Measurements from ENCODE around the gene TESMIN.
A peak's percentile ranks its signal among the peaks of the same experiment; 100 is the strongest.

TESMIN gene

GRCh38 chr11:68751331-68751856 lies at the start of gene TESMIN:
Gene TESMIN (minus strand): TSS chr11:68751520. CDS start chr11:68750660, 860 bp downstream.
- H3K9me3 ChIP-seq (ENCODE audit: low read depth, low read length) = no peaks in the 10 kb centered on the region
- H3K4me3 ChIP-seq = peak within 1 kb of the TSS; percentile 79
- H3K36me3 ChIP-seq (ENCODE audit: insufficient read depth, low read length) = peaks cover 4% of the 10 kb centered on the region; the same call in 1 of the 2 replicates
- peak; percentile 16 for DNase-seq (ENCODE audit: low read depth, low spot score)
- peak; percentile 45; the same call in 1 of the 2 replicates for TF ChIP-seq POLR2AphosphoS5 (IDR thresholded peaks at IDR 0.05; ENCODE audit: borderline replicate concordance, low read depth, low read length)
- TF ChIP-seq FOXP2 (optimal IDR thresholded peaks at IDR 0.05; ENCODE audit: control extremely low read depth, extremely low read length, insufficient read depth) = peak; percentile 72
- TF ChIP-seq EZH2 (IDR thresholded peaks at IDR 0.05) = no peak
- H3K27ac ChIP-seq = no peak within 1 kb of the TSS
- no peak within 1 kb of the TSS for H3K9ac ChIP-seq (ENCODE audit: insufficient read length)

GRCh38 chr11:68798221-68798813 lies 47.0 kb upstream of the TESMIN start:
- Histone ChIP-seq H3K27ac (no peak overlapping the region), H3K4me3 (no peak overlapping the region), H3K9ac (ENCODE audit: insufficient read length) (no peak overlapping the region), H3K9me3 (ENCODE audit: low read depth, low read length) (no peaks in the 10 kb centered on the region), H3K36me3 (ENCODE audit: insufficient read depth, low read length) (peaks cover 67% of the 10 kb centered on the region)
- TF ChIP-seq FOXP2 (optimal IDR thresholded peaks at IDR 0.05; ENCODE audit: control extremely low read depth, extremely low read length, insufficient read depth) = no peak
- no peak for TF ChIP-seq POLR2AphosphoS5 (IDR thresholded peaks at IDR 0.05; ENCODE audit: borderline replicate concordance, low read depth, low read length)
- TF ChIP-seq EZH2 (IDR thresholded peaks at IDR 0.05) = no peak
- DNase-seq (ENCODE audit: low read depth, low spot score) = no peak

GRCh38 chr11:68796801-68797200 lies 45.5 kb upstream of the TESMIN start:
- Histone ChIP-seq H3K9ac (ENCODE audit: insufficient read length) (no peak overlapping the region), H3K9me3 (ENCODE audit: low read depth, low read length) (no peaks in the 10 kb centered on the region), H3K36me3 (ENCODE audit: insufficient read depth, low read length) (peaks cover 75% of the 10 kb centered on the region), H3K4me3 (no peak overlapping the region), H3K27ac (peak overlapping the region; percentile 48)
- no peak for DNase-seq (ENCODE audit: low read depth, low spot score)
- TF ChIP-seq EZH2 (IDR thresholded peaks at IDR 0.05) = no peak
- TF ChIP-seq FOXP2 (optimal IDR thresholded peaks at IDR 0.05; ENCODE audit: control extremely low read depth, extremely low read length, insufficient read depth) = no peak
- TF ChIP-seq POLR2AphosphoS5 (IDR thresholded peaks at IDR 0.05; ENCODE audit: borderline replicate concordance, low read depth, low read length) = no peak

GRCh38 chr11:68792400-68792966 lies 41.2 kb upstream of the TESMIN start:
- Histone ChIP-seq H3K4me3 (no peak overlapping the region), H3K9me3 (ENCODE audit: low read depth, low read length) (no peaks in the 10 kb centered on the region), H3K36me3 (ENCODE audit: insufficient read depth, low read length) (peaks cover 55% of the 10 kb centered on the region), H3K27ac (no peak overlapping the region), H3K9ac (ENCODE audit: insufficient read length) (no peak overlapping the region)
- TF ChIP-seq POLR2AphosphoS5 (IDR thresholded peaks at IDR 0.05; ENCODE audit: borderline replicate concordance, low read depth, low read length) (no peak), EZH2 (IDR thresholded peaks at IDR 0.05) (no peak), FOXP2 (optimal IDR thresholded peaks at IDR 0.05; ENCODE audit: control extremely low read depth, extremely low read length, insufficient read depth) (no peak)
- no peak for DNase-seq (ENCODE audit: low read depth, low spot score)

GRCh38 chr11:68784653-68785052 lies 33.3 kb upstream of the TESMIN start:
- Histone ChIP-seq H3K27ac (no peak overlapping the region), H3K9ac (ENCODE audit: insufficient read length) (no peak overlapping the region), H3K9me3 (ENCODE audit: low read depth, low read length) (no peaks in the 10 kb centered on the region), H3K36me3 (ENCODE audit: insufficient read depth, low read length) (peaks cover 50% of the 10 kb centered on the region; the same call in 1 of the 2 replicates), H3K4me3 (no peak overlapping the region)
- no peak for TF ChIP-seq EZH2 (IDR thresholded peaks at IDR 0.05)
- no peak for TF ChIP-seq FOXP2 (optimal IDR thresholded peaks at IDR 0.05; ENCODE audit: control extremely low read depth, extremely low read length, insufficient read depth)
- no peak for TF ChIP-seq POLR2AphosphoS5 (IDR thresholded peaks at IDR 0.05; ENCODE audit: borderline replicate concordance, low read depth, low read length)
- DNase-seq (ENCODE audit: low read depth, low spot score) = no peak

GRCh38 chr11:68783216-68783821 lies 32.0 kb upstream of the TESMIN start:
- Histone ChIP-seq H3K27ac (no peak overlapping the region), H3K36me3 (ENCODE audit: insufficient read depth, low read length) (peaks cover 55% of the 10 kb centered on the region; the same call in 1 of the 2 replicates), H3K9ac (ENCODE audit: insufficient read length) (no peak overlapping the region), H3K9me3 (ENCODE audit: low read depth, low read length) (no peaks in the 10 kb centered on the region), H3K4me3 (no peak overlapping the region)
- TF ChIP-seq EZH2 (IDR thresholded peaks at IDR 0.05) (no peak), POLR2AphosphoS5 (IDR thresholded peaks at IDR 0.05; ENCODE audit: borderline replicate concordance, low read depth, low read length) (no peak), FOXP2 (optimal IDR thresholded peaks at IDR 0.05; ENCODE audit: control extremely low read depth, extremely low read length, insufficient read depth) (no peak)
- DNase-seq (ENCODE audit: low read depth, low spot score) = no peak

GRCh38 chr11:68782711-68783110 lies 31.4 kb upstream of the TESMIN start:
- no peak for DNase-seq (ENCODE audit: low read depth, low spot score)
- TF ChIP-seq FOXP2 (optimal IDR thresholded peaks at IDR 0.05; ENCODE audit: control extremely low read depth, extremely low read length, insufficient read depth) = no peak
- no peak for TF ChIP-seq EZH2 (IDR thresholded peaks at IDR 0.05)
- no peak for TF ChIP-seq POLR2AphosphoS5 (IDR thresholded peaks at IDR 0.05; ENCODE audit: borderline replicate concordance, low read depth, low read length)
- peaks cover 60% of the 10 kb centered on the region for H3K36me3 ChIP-seq (ENCODE audit: insufficient read depth, low read length)

GRCh38 chr11:68780829-68781228 lies 29.5 kb upstream of the TESMIN start:
- Histone ChIP-seq H3K9me3 (ENCODE audit: low read depth, low read length) (no peaks in the 10 kb centered on the region), H3K36me3 (ENCODE audit: insufficient read depth, low read length) (peaks cover 75% of the 10 kb centered on the region), H3K27ac (no peak overlapping the region), H3K9ac (ENCODE audit: insufficient read length) (no peak overlapping the region), H3K4me3 (no peak overlapping the region)
- no peak for DNase-seq (ENCODE audit: low read depth, low spot score)
- TF ChIP-seq EZH2 (IDR thresholded peaks at IDR 0.05) (no peak), FOXP2 (optimal IDR thresholded peaks at IDR 0.05; ENCODE audit: control extremely low read depth, extremely low read length, insufficient read depth) (no peak), POLR2AphosphoS5 (IDR thresholded peaks at IDR 0.05; ENCODE audit: borderline replicate concordance, low read depth, low read length) (no peak)

More at GRCh38 chr11:68782711-68783110, 31.4 kb upstream of the TESMIN start:
- Histone ChIP-seq H3K4me3 (no peak overlapping the region), H3K27ac (no peak overlapping the region), H3K9ac (ENCODE audit: insufficient read length) (no peak overlapping the region), H3K9me3 (ENCODE audit: low read depth, low read length) (no peaks in the 10 kb centered on the region)

Measured in SK-N-MC (cell line).